Retinal pigment epithelial cell (primary cell): ENCODE data around the gene FXYD7.
"Not testable (repeated sequence)": the region's sequence is repeated elsewhere in the genome, so short reads cannot be mapped to it uniquely, and the experiment has no call there.

Experiments used
- DNase-seq: peaks from one replicate; pipeline ENCODE4 v3.0.0-alpha.2; 2010; ENCODE audit warnings: low read depth
- H3K4me3 ChIP-seq: 2 replicates; pipeline ENCODE4 v1.5.1; 2011; ENCODE audit warnings: mild to moderate bottlenecking, low read length, control low read depth, moderate library complexity
- TF ChIP-seq, protein P1 (sequence below): conservative IDR thresholded peaks from 2 replicates; pipeline ENCODE4 v1.5.1; 2011; ENCODE audit warnings: low read depth, low read length, control low read depth, inconsistent platforms

The FXYD7 gene

DNA sequence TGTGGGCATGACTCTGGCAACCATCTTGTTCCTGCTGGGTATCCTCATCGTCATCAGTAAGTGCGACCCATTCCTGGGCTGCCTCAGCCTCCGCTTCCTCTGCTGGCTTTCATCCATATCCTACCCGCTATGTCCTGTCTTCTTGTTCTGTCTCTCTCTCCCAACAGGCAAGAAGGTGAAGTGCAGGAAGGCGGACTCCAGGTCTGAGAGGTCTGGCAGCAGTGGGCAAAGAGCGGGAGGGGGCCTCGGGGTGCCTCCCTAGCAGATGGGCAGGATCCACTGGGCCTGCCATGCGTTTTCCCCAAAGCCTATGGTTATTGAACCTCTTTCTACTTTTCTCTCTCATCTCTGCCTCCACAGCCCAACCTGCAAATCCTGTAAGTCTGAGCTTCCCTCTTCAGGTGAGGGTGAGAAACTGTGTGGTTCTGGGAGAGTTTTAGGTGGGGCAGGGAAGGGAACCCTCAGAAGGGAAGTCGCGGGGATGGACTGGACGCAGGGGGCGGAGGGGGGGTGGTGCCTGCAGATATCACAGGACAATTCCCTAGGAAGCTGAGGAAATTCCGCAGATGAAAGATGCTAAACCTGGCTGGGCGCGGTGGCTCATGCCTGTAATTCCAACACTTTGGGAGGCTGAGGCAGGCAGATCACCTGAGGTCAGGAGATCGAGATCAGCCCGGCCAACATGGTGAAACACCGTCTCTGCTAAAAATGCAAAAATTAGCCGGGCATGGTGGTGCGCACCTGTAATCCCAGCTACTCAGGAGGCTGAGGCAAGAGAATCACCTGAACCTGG is 8.4 kb downstream of the FXYD7 start:
- no peak overlapping the region for H3K4me3 ChIP-seq
- DNase-seq = no peak
- TF ChIP-seq, protein P1, sequence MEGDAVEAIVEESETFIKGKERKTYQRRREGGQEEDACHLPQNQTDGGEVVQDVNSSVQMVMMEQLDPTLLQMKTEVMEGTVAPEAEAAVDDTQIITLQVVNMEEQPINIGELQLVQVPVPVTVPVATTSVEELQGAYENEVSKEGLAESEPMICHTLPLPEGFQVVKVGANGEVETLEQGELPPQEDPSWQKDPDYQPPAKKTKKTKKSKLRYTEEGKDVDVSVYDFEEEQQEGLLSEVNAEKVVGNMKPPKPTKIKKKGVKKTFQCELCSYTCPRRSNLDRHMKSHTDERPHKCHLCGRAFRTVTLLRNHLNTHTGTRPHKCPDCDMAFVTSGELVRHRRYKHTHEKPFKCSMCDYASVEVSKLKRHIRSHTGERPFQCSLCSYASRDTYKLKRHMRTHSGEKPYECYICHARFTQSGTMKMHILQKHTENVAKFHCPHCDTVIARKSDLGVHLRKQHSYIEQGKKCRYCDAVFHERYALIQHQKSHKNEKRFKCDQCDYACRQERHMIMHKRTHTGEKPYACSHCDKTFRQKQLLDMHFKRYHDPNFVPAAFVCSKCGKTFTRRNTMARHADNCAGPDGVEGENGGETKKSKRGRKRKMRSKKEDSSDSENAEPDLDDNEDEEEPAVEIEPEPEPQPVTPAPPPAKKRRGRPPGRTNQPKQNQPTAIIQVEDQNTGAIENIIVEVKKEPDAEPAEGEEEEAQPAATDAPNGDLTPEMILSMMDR = no peak

DNA sequence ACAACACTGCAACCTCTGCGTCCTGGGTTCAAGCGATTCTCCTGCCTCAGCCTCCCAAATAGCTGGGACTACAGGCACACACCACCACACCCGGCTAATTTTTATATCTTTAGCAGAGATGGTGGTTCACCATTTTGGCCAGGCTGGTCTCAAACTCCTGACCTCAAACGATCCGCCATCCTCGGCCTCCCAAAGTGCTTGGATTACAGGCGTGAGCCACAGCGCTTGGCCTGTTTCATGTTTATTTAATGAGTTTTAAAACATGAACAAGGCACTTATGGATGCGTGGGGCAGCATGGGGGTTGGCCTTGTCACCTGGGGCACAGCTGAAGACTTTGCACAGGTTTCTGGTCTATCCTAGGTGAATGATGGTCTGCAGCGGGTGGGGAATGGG is 10.1 kb downstream of the FXYD7 start:
- not testable (repeated sequence) for H3K4me3 ChIP-seq, DNase-seq

DNA sequence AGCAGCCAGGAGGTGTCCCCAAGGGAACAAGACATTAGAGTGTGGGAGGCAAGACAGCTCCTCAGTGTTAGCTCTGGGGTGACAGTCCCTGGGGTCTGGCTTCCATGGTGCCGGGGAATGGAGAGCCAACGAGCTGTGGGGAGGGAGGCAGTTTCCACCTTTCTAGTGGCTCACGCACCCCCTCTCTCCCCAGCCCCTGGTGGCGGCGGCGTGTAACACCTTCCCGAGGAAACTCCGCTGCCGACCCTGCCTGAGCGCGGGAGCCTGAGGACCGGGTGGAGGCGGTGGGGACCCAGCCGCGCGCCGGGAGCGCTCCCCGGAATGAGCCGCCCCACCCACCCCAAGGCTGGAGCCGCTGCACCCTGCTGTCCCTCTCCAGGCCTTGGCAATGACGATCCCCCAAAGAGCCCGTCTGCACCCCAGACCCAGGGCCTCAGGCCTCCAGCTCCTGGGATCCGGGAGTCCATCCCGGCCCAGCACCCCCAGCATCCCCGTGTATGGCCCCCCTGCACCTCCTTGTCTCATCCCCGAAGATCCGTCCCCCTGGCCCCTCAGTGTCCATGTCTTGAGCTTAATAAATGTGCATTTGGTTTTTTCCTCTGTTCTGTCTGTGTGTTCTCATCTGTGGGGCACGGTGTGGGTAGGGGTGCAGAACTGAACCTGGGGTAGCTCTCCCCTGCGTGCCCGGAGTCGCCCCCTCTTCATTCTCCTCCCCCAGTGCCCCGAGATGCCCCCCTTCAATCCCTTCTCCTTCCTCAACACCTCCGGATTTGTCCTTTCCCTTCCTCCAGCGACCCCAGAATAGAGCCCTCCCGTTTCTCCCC is 10.9 kb downstream of the FXYD7 start:
- H3K4me3 ChIP-seq = peak overlapping the region; percentile 62
- no peak for DNase-seq
- TF ChIP-seq, protein P1 = peak; percentile 66

DNA sequence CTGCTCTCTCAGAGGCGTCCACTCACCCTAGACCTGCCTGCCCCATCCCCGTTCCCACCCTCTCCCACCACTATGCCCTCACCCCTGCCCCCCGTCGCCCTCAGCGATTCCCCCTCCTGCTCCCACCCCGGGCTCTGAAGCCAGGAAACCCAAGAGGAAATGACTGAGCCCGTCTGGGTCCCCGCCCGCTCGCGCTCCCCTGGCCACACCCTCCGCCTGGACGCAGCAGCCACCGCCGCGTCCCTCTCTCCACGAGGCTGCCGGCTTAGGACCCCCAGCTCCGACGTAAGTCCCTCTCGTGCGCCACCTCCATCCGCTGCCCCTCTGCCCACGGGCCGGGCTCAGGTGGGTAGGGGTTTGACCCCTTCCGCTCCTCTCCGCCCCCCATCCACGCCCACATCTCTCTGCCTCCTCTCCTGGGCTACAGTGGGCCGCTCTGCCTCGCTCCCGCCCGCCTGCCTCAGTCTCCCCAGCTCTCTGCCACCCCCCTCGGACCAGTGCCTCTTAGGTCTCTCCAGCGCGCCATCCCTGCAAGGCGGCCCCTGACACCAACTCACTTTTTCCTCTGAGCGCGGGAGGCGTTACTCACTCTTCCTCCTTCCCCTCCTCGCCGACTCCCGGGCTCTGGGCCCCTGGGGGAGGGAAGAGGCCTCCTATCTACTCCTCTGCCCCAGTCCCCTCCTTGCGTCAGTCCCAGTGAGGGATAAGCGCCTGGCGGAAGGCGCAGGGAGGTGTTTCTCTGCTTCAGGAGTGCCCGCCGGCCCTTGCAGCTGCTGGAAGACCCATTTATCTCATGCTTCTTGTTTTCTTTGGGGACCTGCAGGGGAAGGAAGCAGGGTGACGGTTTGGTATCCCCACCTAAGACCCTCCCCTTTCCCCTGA is 11.7 kb downstream of the FXYD7 start, which contains the start of gene FXYD5:
FXYD5 (plus strand) TSS at position 211 of the 882 bp plus-strand sequence. CDS start 816 bp downstream, outside the sequence.
- TF ChIP-seq, protein P1 = no peak
- DNase-seq = no peak
- H3K4me3 ChIP-seq = peak within 1 kb of the TSS; percentile 62

DNA sequence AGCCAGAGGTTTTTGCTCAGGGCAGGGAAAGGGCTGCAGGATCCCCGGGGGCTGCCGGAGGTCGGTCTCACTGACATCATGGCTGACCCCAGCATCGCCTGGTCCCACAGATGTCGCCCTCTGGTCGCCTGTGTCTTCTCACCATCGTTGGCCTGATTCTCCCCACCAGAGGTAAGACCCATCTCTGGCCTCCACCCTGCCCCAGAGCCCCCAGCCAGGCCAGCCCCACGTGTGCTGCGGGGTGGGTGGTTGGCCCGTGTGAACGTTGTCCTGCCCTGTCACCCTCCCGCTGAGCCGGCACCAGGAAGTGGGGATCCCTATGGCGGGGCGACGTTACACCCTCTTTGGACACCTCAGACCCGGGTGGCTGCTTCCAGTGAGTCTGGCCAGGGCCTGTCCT is 12.4 kb downstream of the FXYD7 start:
- TF ChIP-seq, protein P1 = no peak
- H3K4me3 ChIP-seq = peak overlapping the region; percentile 62
- DNase-seq = no peak

DNA sequence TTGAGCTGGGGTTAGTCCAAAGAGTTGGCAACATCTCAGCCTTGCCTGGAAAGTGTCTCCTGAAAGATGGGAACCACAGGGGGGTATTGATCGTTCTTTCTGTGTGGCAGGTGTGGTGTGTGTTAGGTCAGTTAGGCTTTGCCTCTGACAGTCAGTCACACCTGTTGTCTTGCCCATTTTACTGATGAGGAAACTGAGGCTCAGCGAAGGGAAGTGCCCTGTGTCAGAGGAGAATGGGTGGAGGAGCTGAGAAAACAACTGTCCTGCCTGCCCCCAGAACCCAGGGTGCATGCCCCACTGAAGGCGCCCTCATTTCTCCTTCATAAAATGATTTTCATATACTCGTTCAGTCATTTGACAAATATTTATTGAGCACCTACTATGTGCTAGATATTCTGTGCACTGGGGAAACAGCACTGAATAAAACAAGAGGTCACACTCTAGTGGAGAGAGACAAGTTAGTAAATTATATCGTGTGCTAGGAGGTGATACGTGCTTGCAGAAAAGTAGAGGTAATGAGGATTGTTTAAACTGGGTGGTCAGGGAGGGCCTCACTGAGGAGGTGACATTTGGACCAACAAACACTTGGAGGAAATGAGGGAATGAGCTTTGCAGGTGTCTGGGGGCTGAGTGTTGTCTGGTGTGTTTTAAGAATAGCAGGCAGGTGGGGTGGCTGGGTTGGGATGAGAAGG is 13.1 kb downstream of the FXYD7 start:
- no peak for DNase-seq
- no peak overlapping the region for H3K4me3 ChIP-seq
- TF ChIP-seq, protein P1 = no peak
